ENCODE data around the gene CCDC50. TPM values are rescaled to one million over a fixed set of nuclear protein-coding genes. Genes with fewer than 3 reads are reported as not detected.

CCDC50 gene
- total and polyA plus RNA-seq, 2 of the 8 experiments (the other 6 are each of a cell fraction or from before 2014, with no cell fraction given), result 7.3 to 19.2 TPM

- no peak overlapping the region for H3K4me2 ChIP-seq (ENCODE audit: insufficient read depth in 1 of 2, low read depth in 2 of 2, low read length in 2 of 2)
- H3K36me3 ChIP-seq (ENCODE audit: control insufficient read depth in 2 of 4, insufficient read depth in 4 of 4, low read length in 3 of 4), result no peaks in the 10 kb centered on the region
- WGBS, 2 experiments (ENCODE audit: extremely low coverage in 1 of 2, insufficient coverage in 1 of 2, insufficient read length in 1 of 2, insufficient replicate concordance in 2 of 2, low coverage in 1 of 2, low lambda C conversion rate in 2 of 2, missing lambda C conversion rate in 1 of 2), result 88% methylated on average over 5 of the region's 5 CpGs; no CpG with 5 or more reads in 1 of the 2 experiments
- TF ChIP-seq SP1 (IDR thresholded peaks at IDR 0.05; ENCODE audit: low read depth, low read length) (no peak), SRF (IDR thresholded peaks at IDR 0.05; ENCODE audit: low read depth, low read length) (no peak), NRF1 (IDR thresholded peaks at IDR 0.05; ENCODE audit: low read depth, low read length) (no peak), E2F6 (IDR thresholded peaks at IDR 0.05) (no peak), MAFK (IDR thresholded peaks at IDR 0.05; ENCODE audit: low read depth, low read length) (no peak), POLR2AphosphoS5 (IDR thresholded peaks at IDR 0.05; ENCODE audit: low read depth, low read length) (no peak), TBP (IDR thresholded peaks at IDR 0.05; ENCODE audit: low read depth, low read length) (no peak), CTBP2 (IDR thresholded peaks at IDR 0.05; ENCODE audit: borderline replicate concordance, insufficient read depth, insufficient read length, low read length) (no peak)
- H3K4me1 ChIP-seq (replicated peaks in 1 of 4; ENCODE audit: control insufficient read depth in 3 of 4, insufficient read depth in 4 of 4, low read length in 3 of 4), result no peaks in the 10 kb centered on the region
- H3K14ac ChIP-seq (ENCODE audit: insufficient read length), result no peak overlapping the region
- H2BK12ac ChIP-seq (ENCODE audit: low read depth, low read length), result no peak overlapping the region
- H3K9me3 ChIP-seq (ENCODE audit: insufficient read depth in 2 of 2, low read depth in 1 of 2, low read length in 1 of 2), result no peaks in the 10 kb centered on the region
- H4K20me1 ChIP-seq (replicated peaks in 1 of 2; ENCODE audit: control insufficient read depth in 1 of 2, insufficient read depth in 2 of 2, low read length in 2 of 2), result peaks cover 0 to 1% of the 10 kb centered on the region in 2 experiments
- FAIRE-seq, result no peak
- H3K23ac ChIP-seq (ENCODE audit: insufficient read length), result no peak overlapping the region
- H4K5ac ChIP-seq (ENCODE audit: insufficient read length, low read depth, low read length), result no peak overlapping the region
- H3K79me1 ChIP-seq (ENCODE audit: low read depth, low read length), result no peaks in the 10 kb centered on the region
- no peak overlapping the region for H2BK5ac ChIP-seq (ENCODE audit: low read depth, low read length)
- DNase-seq (ENCODE audit: low read depth in 1 of 2, low spot score in 2 of 2), result no peak
- H3K27me3 ChIP-seq (replicated peaks in 1 of 4; ENCODE audit: control insufficient read depth in 3 of 4, extremely low read depth in 1 of 4, insufficient read depth in 3 of 4, low read length in 3 of 4), result no peaks in the 10 kb centered on the region
- H3K56ac ChIP-seq (replicated peaks; ENCODE audit: insufficient read length, low read depth, low read length), result no peak overlapping the region
- no peaks in the 10 kb centered on the region for H3K23me2 ChIP-seq (ENCODE audit: low read depth, low read length)
- ChIA-PET POLR2A (ENCODE audit: partially characterized antibody) (interaction anchor here (1.0 to 1.2 kb wide), 3 partner anchors 10 to 47 kb away, joined by 3 read pairs; no protein-coding TSS in a partner anchor), CTCF (ENCODE audit: partially characterized antibody) (interaction anchor here (1.0 kb wide), 1 partner anchor 11 kb away, joined by 6 read pairs; no protein-coding TSS in a partner anchor)
- H2BK15ac ChIP-seq (ENCODE audit: low read length), result no peak overlapping the region
- H3K18ac ChIP-seq (ENCODE audit: extremely low read depth, low read length), result no peak overlapping the region
- no peak overlapping the region for H4K8ac ChIP-seq (ENCODE audit: extremely low read depth, insufficient read depth, low read length)
- no peak overlapping the region for H2BK20ac ChIP-seq (ENCODE audit: low read length)
- no peak overlapping the region for H3K9ac ChIP-seq (replicated peaks in 1 of 4; ENCODE audit: extremely low read depth in 1 of 4, low read depth in 3 of 4, low read length in 3 of 4)
- H2AK5ac ChIP-seq (ENCODE audit: low read depth, low read length), result no peak overlapping the region
- no peak overlapping the region for H2BK120ac ChIP-seq (replicated peaks; ENCODE audit: low read depth, low read length)
- H4K91ac ChIP-seq (replicated peaks; ENCODE audit: insufficient read length, low read length), result no peak overlapping the region
- H2AFZ ChIP-seq (ENCODE audit: low read length), result no peak overlapping the region
- H3K4me3 ChIP-seq (ENCODE audit: extremely low read depth in 1 of 4, insufficient read depth in 2 of 4, low read depth in 3 of 4, low read length in 4 of 4), result no peak overlapping the region
- H3K4ac ChIP-seq (replicated peaks; ENCODE audit: insufficient read length, low read depth, low read length), result no peak overlapping the region
- no peak overlapping the region for H3K27ac ChIP-seq (ENCODE audit: low read depth, low read length)
- H3K79me2 ChIP-seq (ENCODE audit: control insufficient read depth in 1 of 2, insufficient read depth in 2 of 2, low read length in 2 of 2), result peaks cover 0 to 24% of the 10 kb centered on the region in 2 experiments; a peak in 3 of 4 replicates
Observed at GRCh38 chr3:191345334-191345733, 16.1 kb downstream of the CCDC50 start.

Data from H1 (cell line).